ENCODE data around the gene SMIM33.
"Not testable (repeated sequence)": the region's sequence is repeated elsewhere in the genome, so short reads cannot be mapped to it uniquely, and the experiment has no call there.

SMIM33 gene

DNA sequence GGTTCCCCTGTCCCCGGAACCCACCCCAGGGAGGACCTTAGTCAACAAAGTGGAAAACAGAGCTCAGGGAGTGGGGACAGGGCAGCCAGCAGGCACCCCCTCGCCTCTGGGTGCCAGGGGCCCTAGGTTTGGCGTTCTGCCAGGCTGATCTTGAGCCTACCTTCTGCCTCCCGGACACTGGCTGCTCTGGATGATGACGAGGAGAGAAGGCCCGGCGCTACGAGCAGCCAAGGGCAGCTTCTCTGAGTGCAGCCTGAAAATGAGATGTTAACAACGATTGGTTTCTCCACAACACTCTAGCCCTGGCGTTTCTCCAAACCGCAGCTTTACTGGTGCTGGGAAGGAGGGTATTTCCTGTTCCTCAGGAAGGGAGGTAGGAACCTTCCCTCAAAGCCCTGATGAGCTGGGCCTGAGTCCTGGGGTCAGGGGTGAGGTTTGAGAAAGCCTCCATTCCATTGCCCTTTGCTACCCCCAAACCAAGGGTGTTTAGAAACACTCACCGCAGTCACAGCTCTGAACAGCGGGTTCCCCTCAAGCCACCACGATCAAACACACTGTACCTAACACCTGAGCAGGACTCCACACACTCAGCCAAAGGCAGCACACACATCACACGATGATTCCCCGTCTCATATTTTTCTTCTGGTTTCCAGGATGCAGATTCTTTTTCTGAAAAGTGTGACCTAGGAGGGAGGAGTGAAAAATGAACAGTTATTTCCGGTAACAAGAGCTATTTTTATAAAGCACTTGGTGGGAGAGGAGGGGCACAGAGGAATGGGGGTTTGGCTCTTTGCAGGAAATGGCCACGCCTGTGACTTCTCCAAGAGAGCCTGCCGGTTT is 11.5 kb downstream of the SMIM33 start, which contains the start of gene STING1:
Gene STING1 (minus strand): TSS at position 709 of the 840 bp plus-strand sequence. CDS start 1,054 bp downstream, outside the sequence.
- no peak for DNase-seq (ENCODE audit: low read depth in 3 of 3)

DNA sequence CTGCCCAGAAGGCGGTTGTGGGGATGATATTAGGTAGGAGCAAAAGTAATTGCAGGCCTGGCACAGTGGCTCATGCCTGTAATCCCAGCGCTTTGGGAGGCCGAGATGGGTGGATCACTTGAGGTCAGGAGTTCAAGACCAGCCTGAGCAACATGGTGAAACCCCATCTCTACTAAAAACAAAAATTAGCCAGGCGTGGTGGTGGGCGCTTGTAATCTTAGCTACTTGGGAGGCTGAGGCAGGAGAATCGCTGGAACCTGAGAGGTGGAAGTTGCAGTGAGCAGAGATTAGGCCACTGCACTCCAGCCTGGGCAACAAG is 12.0 kb downstream of the SMIM33 start:
- not testable (repeated sequence) for DNase-seq (ENCODE audit: low read depth in 3 of 3)

DNA sequence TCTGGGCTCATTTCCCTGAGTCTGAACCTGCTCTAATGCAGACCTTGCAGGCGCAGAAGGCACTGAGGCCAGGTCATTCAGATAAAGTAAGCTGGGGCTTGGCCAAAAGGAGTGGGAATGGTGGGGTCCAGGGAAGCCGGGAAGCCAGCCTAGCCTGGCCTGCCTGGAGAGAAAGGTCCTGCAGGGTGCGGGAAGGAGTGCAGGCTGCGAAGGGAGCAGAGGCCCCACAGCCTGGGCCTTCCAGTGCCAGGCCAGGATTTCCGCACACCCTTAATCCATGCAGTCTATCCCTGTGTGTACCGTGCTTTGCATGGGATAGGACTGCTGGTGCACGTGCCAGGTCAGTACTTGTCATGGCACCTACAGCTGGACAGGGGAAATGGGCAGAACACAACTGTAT is 15.4 kb downstream of the SMIM33 start:
- DNase-seq (ENCODE audit: low read depth in 3 of 3), result no peak

DNA sequence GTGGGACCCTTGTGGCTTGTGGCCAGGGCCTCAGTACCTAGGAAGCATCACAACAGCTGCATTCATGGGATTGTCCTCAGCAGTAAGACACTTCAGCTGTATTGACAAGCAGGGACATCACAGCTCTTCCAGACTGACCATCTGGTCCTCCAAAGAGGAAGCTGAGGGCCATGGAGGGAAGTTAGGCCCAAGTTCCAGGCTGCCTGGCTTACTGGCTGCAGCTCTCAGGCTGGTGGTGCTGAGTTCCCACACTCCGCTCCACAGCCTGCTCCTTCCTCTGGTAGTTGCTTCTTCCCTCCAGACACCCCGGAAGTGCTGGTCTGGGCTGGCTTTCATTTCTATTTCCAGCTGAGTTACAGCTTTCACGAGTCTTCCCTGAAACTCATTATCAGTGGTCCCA is 17.5 kb downstream of the SMIM33 start:
- DNase-seq (ENCODE audit: low read depth in 3 of 3), result no peak

DNA sequence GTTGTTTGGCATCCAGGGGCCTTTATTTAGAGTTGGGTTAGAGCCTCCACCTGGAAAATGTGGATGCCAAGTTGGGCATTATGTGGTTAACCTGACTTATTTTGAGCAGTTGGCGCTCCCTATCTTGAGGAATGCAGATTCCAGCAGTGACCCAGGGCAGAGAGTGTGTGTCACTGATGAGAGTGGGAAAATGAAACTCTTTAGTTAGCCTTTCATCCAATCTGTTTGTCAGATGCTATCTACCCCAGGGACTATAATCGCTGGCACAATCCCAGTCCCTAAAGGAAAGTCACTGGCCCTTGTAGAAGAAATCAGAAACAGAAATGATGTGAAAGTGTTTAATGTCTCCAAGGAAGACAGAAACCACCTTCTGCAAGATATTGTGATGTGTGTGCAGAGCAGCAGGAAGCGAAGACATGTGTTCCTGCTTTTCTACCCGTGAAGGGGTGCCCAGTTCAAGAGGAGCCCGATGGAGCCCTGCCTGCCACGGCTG is 21.9 kb downstream of the SMIM33 start:
- DNase-seq (ENCODE audit: low read depth in 3 of 3), result no peak

DNA sequence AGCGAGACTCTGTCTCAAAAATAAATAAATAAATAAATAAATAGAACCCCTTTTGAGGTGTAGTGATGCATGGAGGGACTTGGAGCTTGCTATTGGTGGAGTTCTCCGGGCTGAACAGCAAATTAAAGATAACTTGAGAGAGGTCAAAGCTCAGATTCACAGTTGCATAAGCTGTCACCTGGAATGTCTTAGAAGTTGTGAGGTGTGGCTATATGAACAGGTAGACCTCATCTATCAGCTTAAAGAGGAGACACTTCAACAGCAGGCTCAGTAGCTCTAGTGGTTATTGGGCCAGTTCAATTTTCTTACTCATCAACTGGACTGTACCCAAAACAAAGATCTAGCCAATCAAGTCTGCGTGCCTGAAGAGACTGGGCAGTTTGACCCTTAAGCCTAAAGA is 23.5 kb downstream of the SMIM33 start:
- no peak for DNase-seq (ENCODE audit: low read depth in 3 of 3)

DNA sequence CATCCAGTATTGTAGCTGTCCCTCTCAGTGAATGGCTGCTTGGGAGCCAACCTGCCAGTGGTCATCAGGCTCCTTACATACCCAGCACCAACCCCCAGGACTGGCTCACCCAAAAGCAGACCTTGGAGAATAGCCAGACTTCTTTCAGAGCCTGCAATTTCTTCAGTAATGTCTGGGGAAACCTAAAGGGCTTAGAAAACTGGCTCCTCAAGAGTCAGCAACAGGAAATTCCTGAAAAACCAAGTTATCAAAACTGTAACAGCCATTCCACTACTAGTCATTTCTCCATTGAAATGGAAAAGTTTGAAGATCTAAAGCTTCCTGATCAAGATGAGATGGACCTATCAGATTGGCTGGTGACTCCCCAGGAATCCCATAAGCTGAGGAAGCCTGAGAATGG is 24.0 kb downstream of the SMIM33 start:
- DNase-seq (ENCODE audit: low read depth in 3 of 3), result no peak

DNA sequence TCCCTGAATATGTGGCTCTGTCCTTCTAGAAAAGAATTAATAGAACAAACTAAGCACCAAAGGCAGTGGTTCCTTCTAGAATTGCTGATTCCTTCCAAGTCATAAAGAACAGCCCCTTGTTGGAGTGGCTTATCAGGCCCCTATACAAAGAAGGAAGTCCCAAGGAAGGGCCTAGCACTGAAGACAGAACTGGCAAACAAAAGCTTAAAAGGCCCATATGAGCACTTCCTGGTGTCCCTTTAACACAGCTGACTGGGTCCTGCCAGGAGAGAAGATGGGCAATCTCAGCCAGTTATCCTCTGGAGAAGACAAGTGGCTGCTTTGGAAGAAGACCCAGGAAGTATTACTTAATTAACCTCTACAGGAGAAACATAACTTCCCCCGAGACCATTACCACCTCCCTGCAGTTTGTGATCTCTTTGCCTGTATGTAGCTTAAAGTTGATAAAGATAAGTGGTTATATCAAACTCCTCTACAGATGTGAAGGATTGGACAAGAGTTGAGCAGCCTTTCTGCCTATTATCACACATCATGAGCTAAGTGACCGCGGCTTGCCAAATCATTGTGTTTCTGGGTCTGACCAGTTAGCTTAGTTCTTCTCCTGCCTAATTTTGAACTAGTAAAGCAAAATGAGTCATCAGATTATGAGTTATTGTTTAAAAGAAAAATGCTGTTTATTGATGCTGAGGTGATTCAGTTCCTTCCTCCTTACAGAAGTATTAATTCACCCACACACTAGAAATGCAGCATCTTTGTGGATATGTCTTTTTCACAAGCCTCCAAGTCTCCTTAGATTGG is 25.0 kb downstream of the SMIM33 start:
- no peak for DNase-seq (ENCODE audit: low read depth in 3 of 3)

DNA sequence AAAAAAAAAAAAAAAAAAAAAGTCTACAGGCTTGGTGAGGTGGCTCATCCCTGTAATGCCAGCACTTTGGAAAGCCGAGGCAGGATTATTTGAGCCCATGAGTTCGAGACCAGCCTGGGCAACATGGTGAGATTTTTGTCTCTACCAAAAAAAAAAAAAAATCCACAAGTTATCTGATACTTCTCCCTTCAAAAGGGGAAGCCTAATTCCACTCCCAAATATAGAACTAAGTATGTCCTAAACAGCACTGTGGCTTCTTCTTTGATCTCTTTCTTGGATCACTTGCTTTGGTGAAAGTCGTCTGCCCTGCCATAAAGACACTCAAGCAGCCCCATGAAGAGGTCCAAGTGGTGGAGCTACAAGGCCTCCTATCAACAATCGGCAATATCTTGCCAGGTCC is 30.6 kb downstream of the SMIM33 start:
- no peak for DNase-seq (ENCODE audit: low read depth in 3 of 3)

DNA sequence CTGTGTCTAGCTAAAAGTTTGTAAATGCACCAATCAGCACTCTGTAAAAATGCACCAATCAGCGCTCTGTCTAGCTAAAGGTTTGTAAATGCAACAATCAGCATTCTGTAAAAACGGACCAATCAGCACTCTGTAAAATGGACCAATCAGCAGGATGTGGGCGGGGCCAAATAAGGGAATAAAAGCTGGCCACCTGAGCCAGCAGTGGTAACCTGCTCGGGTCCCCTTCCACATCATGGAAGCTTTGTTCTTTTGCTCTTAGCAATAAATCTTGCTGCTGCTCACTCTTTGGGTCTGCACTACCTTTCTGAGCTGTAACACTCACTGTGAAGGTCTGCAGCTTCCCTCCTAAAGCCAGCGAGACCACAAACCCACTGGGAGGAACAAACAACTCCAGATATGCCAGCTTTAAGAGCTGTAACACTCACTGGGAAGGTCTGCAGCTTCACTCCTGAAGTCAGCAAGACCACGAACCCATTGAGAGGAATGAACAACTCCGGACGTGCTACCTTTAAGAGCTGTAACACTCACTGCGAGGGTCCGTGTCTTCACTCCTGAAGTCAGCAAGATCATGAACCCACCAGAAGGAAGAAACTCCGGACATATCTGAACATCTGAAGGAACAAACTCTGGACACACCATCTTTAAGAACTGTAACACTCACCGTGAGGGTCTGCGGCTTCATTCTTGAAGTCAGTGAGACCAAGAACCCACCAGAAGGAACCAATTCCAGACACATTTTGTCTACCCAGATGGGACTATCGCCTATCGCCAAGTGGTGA is 32.4 kb downstream of the SMIM33 start:
- not testable (repeated sequence) for DNase-seq (ENCODE audit: low read depth in 3 of 3)

DNA sequence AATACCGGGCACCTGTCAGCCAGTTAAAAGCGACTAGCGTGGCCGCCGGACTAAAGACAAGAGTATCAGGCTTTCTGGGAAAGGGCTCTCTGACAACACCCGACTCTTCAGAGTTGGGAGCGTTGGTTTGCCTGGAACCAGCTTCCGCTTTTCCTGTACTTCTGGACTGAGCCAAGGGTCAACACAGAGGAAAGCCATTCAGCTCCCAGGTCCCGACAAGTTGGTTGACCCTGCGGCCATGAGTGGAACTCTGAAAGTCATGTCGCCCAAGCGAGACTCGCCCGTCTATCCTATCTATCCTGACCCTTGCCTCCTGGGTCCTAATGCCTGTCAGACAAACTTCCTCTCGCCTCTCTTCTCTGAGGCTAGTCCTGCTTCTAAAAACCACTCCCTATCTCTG is 33.1 kb downstream of the SMIM33 start:
- DNase-seq (ENCODE audit: low read depth in 3 of 3), result not testable (repeated sequence)

DNA sequence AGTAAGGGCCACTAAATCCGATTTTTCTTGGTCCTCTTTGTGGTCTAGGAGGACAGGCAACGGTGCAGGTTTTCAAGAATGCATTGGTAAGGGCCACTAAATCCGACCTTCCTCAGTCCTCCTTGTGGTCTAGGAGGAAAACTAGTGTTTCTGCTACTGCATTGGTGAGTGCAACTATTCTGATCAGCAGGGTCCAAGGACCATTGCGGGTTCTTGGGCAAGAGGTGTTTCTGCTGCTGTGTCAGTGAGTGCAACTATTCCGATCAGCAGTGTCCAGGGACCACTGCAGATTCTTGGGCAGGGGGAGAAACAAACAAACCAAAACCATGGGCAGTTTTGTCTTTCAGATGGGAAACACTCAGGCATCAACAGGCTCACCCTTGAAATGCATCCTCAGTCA is 33.9 kb downstream of the SMIM33 start:
- DNase-seq (ENCODE audit: low read depth in 3 of 3), result not testable (repeated sequence)

DNA sequence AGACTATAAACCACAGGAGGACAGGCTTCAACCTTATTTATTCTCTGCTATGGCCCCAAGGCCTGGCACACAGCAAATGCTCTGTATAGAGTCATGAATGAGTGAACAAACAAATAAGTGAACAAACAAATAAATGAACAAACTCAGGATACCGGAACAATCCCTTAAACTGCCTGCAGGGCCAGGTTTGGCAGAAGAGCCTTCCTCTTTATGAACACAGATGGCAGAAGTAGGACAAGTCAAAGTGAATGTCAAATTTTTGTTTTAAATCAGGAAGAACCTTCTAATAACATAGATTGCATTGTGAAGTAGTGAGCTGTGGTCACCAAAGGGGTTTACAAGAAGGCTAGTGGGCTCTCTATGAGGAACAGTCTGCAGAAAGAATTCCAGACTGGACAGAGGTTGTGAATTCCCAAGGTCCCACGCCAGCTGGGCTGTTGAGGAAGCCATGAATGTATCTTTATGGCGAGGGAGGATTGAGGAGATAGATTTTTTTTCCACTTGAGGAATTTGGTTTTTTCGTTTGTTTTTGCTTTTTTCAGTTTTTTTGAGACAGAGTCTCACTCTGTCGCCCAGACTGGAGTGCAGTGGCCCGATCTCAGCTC is 42.1 kb downstream of the SMIM33 start:
- DNase-seq (ENCODE audit: low read depth in 3 of 3), result no peak

DNA sequence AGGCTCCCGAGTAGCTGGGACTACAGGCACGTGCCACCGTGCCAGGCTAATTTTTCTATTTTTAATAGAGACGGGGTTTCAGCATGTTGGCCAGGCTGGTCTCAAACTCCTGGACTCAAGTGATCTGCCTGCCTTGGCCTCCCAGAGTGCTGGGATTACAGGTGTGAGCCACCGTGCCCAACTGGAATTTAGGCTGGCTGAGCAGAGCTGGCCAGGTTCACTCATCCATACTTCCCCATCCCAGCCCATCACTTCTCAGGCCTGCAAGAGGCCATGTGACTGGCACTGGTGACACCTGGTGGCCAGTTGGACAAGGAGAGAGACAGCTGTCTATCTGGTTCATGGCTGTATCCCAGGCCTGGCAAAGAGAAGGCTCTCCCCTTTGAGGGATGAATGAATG is 42.6 kb downstream of the SMIM33 start:
- DNase-seq (ENCODE audit: low read depth in 3 of 3), result peak; percentile 53 to 68 (median 63)

DNA sequence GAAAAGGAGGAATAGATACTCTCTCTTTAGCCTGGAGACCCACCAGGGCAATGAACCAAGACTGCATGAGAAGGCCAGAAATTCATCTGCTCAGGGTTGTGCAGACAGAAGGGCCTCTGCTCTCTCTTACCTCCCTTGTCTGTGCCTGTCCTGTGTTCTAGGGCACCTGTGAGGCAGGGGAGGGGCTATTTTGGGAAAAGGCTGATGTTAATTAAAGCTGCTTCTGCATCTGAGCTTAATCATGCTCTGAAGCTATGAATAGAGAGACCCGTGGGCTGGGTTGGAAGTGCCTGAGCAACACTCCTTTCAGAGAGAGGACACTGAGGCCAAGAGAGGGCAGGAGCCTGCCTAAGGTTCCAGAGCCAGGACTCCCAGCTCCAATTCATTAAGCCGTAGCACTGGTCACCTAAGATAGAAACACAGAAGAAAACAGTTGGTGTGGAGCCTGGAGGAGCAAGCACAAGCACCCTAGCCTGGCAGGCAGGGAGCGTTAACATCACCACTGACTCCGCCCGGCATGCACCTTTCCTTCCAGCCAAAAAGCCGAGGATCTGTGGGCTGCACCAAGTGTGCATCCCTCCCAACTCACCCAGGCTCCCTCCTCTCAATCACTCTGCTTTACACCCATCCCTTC is 43.2 kb downstream of the SMIM33 start:
- no peak for DNase-seq (ENCODE audit: low read depth in 3 of 3)

DNA sequence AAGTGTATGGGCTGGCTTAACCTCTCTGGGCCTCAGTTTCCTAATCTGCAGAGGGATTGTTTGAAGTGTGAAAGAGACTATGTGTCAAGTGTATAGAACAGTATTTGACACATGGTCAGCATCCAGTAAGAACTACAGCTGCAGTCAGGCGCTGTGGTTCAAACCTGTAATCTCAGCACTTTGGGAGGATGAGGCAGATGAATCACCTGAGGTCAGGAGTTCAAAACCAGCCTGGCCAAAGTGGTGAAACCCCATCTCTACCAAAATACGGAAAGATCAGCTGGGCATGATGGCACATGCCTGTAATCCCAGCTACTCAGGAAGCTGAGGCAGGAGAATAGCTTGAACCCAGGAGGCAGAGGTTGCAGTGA is 43.7 kb downstream of the SMIM33 start:
- no peak for DNase-seq (ENCODE audit: low read depth in 3 of 3)

DNA sequence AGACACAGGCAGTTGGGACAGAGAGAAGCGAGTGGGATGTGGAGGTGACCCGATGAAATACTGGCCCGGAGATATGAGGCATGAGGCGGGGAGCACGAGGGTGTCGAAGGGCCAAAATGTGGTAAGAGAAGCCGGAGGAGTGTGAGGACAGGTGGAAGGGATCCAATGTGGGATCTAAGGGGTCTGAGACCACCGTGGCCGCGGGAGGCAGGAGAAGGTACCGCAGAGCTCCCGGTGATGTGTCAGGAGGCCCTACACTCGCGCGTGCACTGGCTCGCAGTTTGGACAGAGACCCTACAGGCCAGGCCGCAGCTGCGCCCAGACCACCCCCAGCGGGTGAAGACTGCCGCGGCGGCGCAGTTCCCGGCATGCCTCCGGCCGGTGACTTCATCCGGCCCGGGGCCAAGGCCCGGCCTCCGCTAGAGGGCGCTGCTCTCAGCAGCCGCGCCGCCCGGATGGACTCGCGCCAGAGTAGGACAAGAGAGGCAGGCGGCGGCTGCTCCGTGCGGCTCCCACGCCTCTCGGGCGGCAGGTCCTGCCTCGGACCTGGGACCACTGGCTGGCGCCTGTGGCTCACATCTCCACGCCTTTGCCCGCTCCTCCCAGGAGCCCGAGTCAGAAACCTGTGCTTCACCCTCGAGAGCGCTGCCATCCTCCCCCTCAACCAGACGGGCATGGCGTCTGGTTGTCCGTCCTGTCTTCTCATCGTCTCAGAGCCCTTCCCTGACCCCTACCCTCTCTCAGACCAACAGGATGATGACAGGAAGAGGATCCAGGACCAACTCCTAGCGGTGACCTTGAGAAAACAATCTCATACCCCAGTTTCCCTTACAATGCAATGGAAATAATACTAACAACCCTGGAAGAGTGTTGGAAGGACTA is 47.1 kb downstream of the SMIM33 start:
- peak; percentile 79 to 88 (median 87) for DNase-seq (ENCODE audit: low read depth in 3 of 3)
